ENCODE measurements around the gene TNFRSF11A.

GRCh38 chr18:62370366-62370765 lies 45.3 kb downstream of the TNFRSF11A start:
- TF ChIP-seq CTCF (IDR thresholded peaks at IDR 0.05) (no peak), ZFX (IDR thresholded peaks at IDR 0.05; ENCODE audit: borderline replicate concordance) (no peak)

All from 22Rv1 (cell line).